SK-N-SH (cell line): ENCODE results near the gene IKZF5. TPM values are rescaled to one million over a fixed set of nuclear protein-coding genes. Genes with fewer than 3 reads are reported as not detected.
A peak's percentile ranks its signal among the peaks of the same experiment; 100 is the strongest.

ENCODE experiments used
- CTCF ChIA-PET: fragments of 300-600, 350-600 bp; formaldehyde crosslinking; extraction: SDS; loops from one replicate; lab custom pipeline; 2021; lab: Yijun Ruan, JAX
- POLR2A ChIA-PET: fragments of 350-600 bp; sonication (Branson Sonifier 250); formaldehyde crosslinking; extraction: SDS; loops from one replicate; lab custom pipeline; 2020; ENCODE audit warnings: antibody characterized with exemption, inconsistent platforms; lab: Yijun Ruan, JAX
- DNase-seq: peaks from one replicate; pipeline ENCODE4 v3.0.0; 2012
- H2AFZ ChIP-seq: fragments of 200-600 bp; sonication (generic); 2 replicates; pipeline ENCODE4 v1.8.1; 2016; ENCODE audit warnings: antibody characterized with exemption, mild to moderate bottlenecking, low read depth
- H3F3A ChIP-seq: fragments of 200-600 bp; sonication (generic); replicated peaks from 2 replicates; pipeline ENCODE3; 2016; ENCODE audit warnings: antibody characterized with exemption, mild to moderate bottlenecking; ENCODE audit not compliant: insufficient read depth
- H3K27ac ChIP-seq, 2 experiments: fragments of 200-500 bp in 1 of 2; fragments of 200-600 bp in 1 of 2; sonication (Bioruptor generic) in 1 of 2; sonication (generic), shearing (Covaris generic) in 1 of 2; 2 replicates each; pipeline versions ENCODE4 v1.5.1 to v1.6.1; 2014 to 2016; ENCODE audit warnings: low read depth in 2 of 2, inconsistent platforms in 1 of 2, low read length in 1 of 2, mild to moderate bottlenecking in 1 of 2, mixed read lengths in 1 of 2
- H3K27me3 ChIP-seq: fragments of 200-600 bp; sonication (generic), shearing (Covaris generic); 2 replicates; pipeline ENCODE4 v1.6.1; 2016; ENCODE audit warnings: mixed run types; ENCODE audit not compliant: insufficient read depth
- H3K36me3 ChIP-seq, 2 experiments: fragments of 200-500 bp in 1 of 2; fragments of 200-600 bp in 1 of 2; sonication (Bioruptor generic) in 1 of 2; sonication (generic) in 1 of 2; replicated peaks in 1 of 2; 2 replicates each; pipeline versions ENCODE3 to v1.5.1; 2014 to 2016; ENCODE audit warnings: low read length in 1 of 2, mild to moderate bottlenecking in 1 of 2; ENCODE audit not compliant: insufficient read depth in 2 of 2, control insufficient read depth in 1 of 2
- H3K4me1 ChIP-seq, 2 experiments: fragments of 200-500 bp in 1 of 2; fragments of 200-600 bp in 1 of 2; sonication (Bioruptor generic) in 1 of 2; sonication (generic), shearing (Covaris generic) in 1 of 2; 2 replicates each; pipeline versions ENCODE4 v1.5.1 to v1.6.1; 2014 to 2016; ENCODE audit warnings: low read depth in 1 of 2, low read length in 1 of 2, mixed run types in 1 of 2; ENCODE audit not compliant: insufficient read depth in 2 of 2, control insufficient read depth in 1 of 2
- H3K4me2 ChIP-seq: fragments of 200-600 bp; sonication (generic), shearing (Covaris generic); 2 replicates; pipeline ENCODE4 v1.6.1; 2017; ENCODE audit warnings: mixed run types
- H3K4me3 ChIP-seq, 2 experiments: fragments of 200-500 bp in 1 of 2; fragments of 200-600 bp in 1 of 2; sonication (Bioruptor generic) in 1 of 2; sonication (generic), shearing (Covaris generic) in 1 of 2; 2 replicates each; pipeline versions ENCODE4 v1.5.1 to v1.8.1; 2014 to 2016; ENCODE audit warnings: low read depth in 2 of 2, inconsistent platforms in 1 of 2, low read length in 1 of 2, mild to moderate bottlenecking in 1 of 2, mixed read lengths in 1 of 2, moderate library complexity in 1 of 2
- H3K79me2 ChIP-seq: fragments of 200-600 bp; sonication (generic); 2 replicates; pipeline ENCODE4 v1.8.1; 2017; ENCODE audit warnings: mild to moderate bottlenecking; ENCODE audit not compliant: insufficient read depth
- H3K9ac ChIP-seq: fragments of 200-600 bp; sonication (generic); 2 replicates; pipeline ENCODE4 v1.6.1; 2017; ENCODE audit warnings: mixed run types
- H3K9me2 ChIP-seq: fragments of 200-600 bp; sonication (generic); 2 replicates; pipeline ENCODE4 v1.6.1; 2017; ENCODE audit warnings: mixed run types
- H3K9me3 ChIP-seq: fragments of 200-600 bp; sonication (generic); 2 replicates; pipeline ENCODE4 v1.6.1; 2017; ENCODE audit warnings: mixed run types, mild to moderate bottlenecking, moderate library complexity
- H4K20me1 ChIP-seq: fragments of 200-600 bp; sonication (generic); 2 replicates; pipeline ENCODE4 v1.6.1; 2017; ENCODE audit warnings: mild to moderate bottlenecking, mixed run types; ENCODE audit not compliant: insufficient read depth
- CHD2 ChIP-seq: fragments of 150-350 bp; IDR thresholded peaks from 2 replicates; pipeline ENCODE4 v1.6.1; 2018; ENCODE audit warnings: low read length; ENCODE audit not compliant: partially characterized antibody
- ELF1 ChIP-seq: IDR thresholded peaks from 2 replicates; pipeline ENCODE4 v1.4.0; 2012
- EZH2phosphoT487 ChIP-seq: fragments of 200-600 bp; sonication (generic); IDR thresholded peaks from 2 replicates; pipeline ENCODE4 v1.6.1; 2017; ENCODE audit warnings: low read depth, mixed run types, mild to moderate bottlenecking, antibody characterized with exemption, moderate library complexity, borderline replicate concordance
- FOSL2 ChIP-seq: IDR thresholded peaks from 2 replicates; pipeline ENCODE4 v1.4.0; 2012; ENCODE audit warnings: low read depth, mild to moderate bottlenecking, moderate library complexity, borderline replicate concordance
- FOXM1 ChIP-seq: IDR thresholded peaks from 2 replicates; pipeline ENCODE4 v1.4.0; 2012; ENCODE audit warnings: low read depth, mild to moderate bottlenecking
- JUND ChIP-seq: IDR thresholded peaks from 2 replicates; pipeline ENCODE4 v1.4.0; 2012
- MXI1 ChIP-seq: IDR thresholded peaks from 2 replicates; pipeline ENCODE4 v1.6.1; 2012; ENCODE audit warnings: mild to moderate bottlenecking, low read depth, low read length, improper control_type of control experiment
- NFIC ChIP-seq: IDR thresholded peaks from 2 replicates; pipeline ENCODE4 v1.4.0; 2012; ENCODE audit warnings: borderline replicate concordance
- NRF1 ChIP-seq: IDR thresholded peaks from 2 replicates; pipeline ENCODE4 v1.6.1; 2012; ENCODE audit warnings: low read depth, mild to moderate bottlenecking, low read length
- RAD21 ChIP-seq: IDR thresholded peaks from 2 replicates; pipeline ENCODE4 v1.6.1; 2012; ENCODE audit warnings: mild to moderate bottlenecking, low read length
- RFX5 ChIP-seq: IDR thresholded peaks from 2 replicates; pipeline ENCODE4 v1.6.1; 2012; ENCODE audit warnings: mild to moderate bottlenecking, improper control_type of control experiment, low read length
- SMC3 ChIP-seq: IDR thresholded peaks from 2 replicates; pipeline ENCODE4 v1.6.1; 2012; ENCODE audit warnings: low read depth, low read length, improper control_type of control experiment
- TCF12 ChIP-seq: IDR thresholded peaks from 2 replicates; pipeline ENCODE4 v1.4.0; 2012
- TEAD4 ChIP-seq: IDR thresholded peaks from 2 replicates; pipeline ENCODE4 v1.4.0; 2012; ENCODE audit warnings: mild to moderate bottlenecking, borderline replicate concordance; ENCODE audit not compliant: insufficient read depth
- YY1 ChIP-seq: IDR thresholded peaks from 2 replicates; pipeline ENCODE4 v1.4.0; 2012; ENCODE audit warnings: low read depth, mild to moderate bottlenecking
- WGBS: methylation state at CpG from one replicate; pipeline ENCODE4 v1.1.6; 2017; ENCODE audit warnings: low lambda C conversion rate; 5-methylcytosine and 5-hydroxymethylcytosine counted together
- polyA plus RNA-seq, 3 experiments: library from polyadenylated mRNA; depleted of rRNA; stranded (reverse); fragments of >200 nt; gene quantifications; 2 replicates each; pipeline ENCODE4 v1.2.3, GENCODE V29; 2012
- TF ChIP-seq, protein P1 (sequence below): fragments of 150-350 bp; IDR thresholded peaks from 2 replicates; pipeline ENCODE4 v1.6.1; 2017; ENCODE audit warnings: antibody characterized with exemption, low read length, low read depth, borderline replicate concordance

The IKZF5 gene
- polyA plus RNA-seq, 1 of the 3 experiments (the other 2 are of a cell fraction), result 2.9 TPM

DNA sequence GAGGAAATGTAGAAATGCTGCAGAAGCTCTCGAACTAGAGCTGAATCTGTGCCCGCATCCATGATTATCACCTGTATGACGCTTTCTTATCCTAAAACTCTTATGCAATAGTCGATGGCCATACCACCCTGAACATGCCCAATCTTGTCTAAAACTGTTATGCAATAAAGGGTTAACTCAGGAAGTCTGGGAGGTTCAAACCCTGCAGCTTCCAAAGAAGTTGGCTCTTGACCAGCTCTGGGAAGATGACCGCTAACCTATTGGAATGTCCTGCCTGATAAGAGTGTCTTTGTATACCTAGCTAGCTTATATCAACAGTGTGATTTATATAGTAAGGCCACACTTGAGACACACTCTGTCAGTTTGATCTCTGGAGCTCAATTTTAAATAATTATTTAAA is 51.1 kb downstream of the IKZF5 start:
- H3K27me3 ChIP-seq, result no peaks in the 10 kb centered on the region
- ChIA-PET CTCF (interaction anchor here (0.7 to 0.9 kb wide), 2 partner anchors 23 to 25 kb away, joined by 3 to 4 read pairs; partner anchors contain the start of gene PSTK), POLR2A (no interaction called here)
- no peak overlapping the region for H3K9ac ChIP-seq
- H3K4me1 ChIP-seq, result peaks cover 0 to 8% of the 10 kb centered on the region in 2 experiments; a peak in 2 of 4 replicates
- H3F3A ChIP-seq, result no peaks in the 10 kb centered on the region
- no peak overlapping the region for H2AFZ ChIP-seq
- H3K4me2 ChIP-seq, result no peak overlapping the region
- H4K20me1 ChIP-seq, result no peaks in the 10 kb centered on the region
- no peak overlapping the region for H3K4me3 ChIP-seq
- no peak for TF ChIP-seq TCF12
- TF ChIP-seq FOXM1, result no peak
- TF ChIP-seq RAD21, result no peak
- TF ChIP-seq JUND, result no peak
- TF ChIP-seq NRF1, result no peak
- no peak for TF ChIP-seq ELF1
- no peak for TF ChIP-seq RFX5
- TF ChIP-seq CHD2, result no peak
- no peak for TF ChIP-seq FOSL2
- TF ChIP-seq YY1, result no peak
- no peak for TF ChIP-seq SMC3
- TF ChIP-seq NFIC, result no peak
- TF ChIP-seq, protein P1, sequence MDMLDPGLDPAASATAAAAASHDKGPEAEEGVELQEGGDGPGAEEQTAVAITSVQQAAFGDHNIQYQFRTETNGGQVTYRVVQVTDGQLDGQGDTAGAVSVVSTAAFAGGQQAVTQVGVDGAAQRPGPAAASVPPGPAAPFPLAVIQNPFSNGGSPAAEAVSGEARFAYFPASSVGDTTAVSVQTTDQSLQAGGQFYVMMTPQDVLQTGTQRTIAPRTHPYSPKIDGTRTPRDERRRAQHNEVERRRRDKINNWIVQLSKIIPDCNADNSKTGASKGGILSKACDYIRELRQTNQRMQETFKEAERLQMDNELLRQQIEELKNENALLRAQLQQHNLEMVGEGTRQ, result no peak
- no peak for TF ChIP-seq MXI1
- H3K27ac ChIP-seq, result no peak overlapping the region
- H3K79me2 ChIP-seq, result peaks cover 14% of the 10 kb centered on the region
- no peaks in the 10 kb centered on the region for H3K36me3 ChIP-seq
- 69% methylated on average over 5 of the region's 5 CpGs for WGBS
- H3K9me2 ChIP-seq, result no peaks in the 10 kb centered on the region
- no peak for DNase-seq
- H3K9me3 ChIP-seq, result no peaks in the 10 kb centered on the region

GRCh38 chr10:122955892-122956291 is 52.7 kb downstream of the IKZF5 start:
- CTCF ChIA-PET, result interaction anchor here (1.0 to 1.4 kb wide), 2 partner anchors 24 to 44 kb away, joined by 3 to 8 read pairs; partner anchors contain the start of gene PSTK
- WGBS, result 93% methylated on average over 1 of the region's 1 CpG

More at GRCh38 chr10:122955892-122956291, 52.7 kb downstream of the IKZF5 start:
- Histone ChIP-seq H3K4me2 (peak overlapping the region; percentile 69; the same call in 1 of the 2 replicates), H3K9me3 (no peaks in the 10 kb centered on the region), H3K27ac (no peak overlapping the region), H2AFZ (no peak overlapping the region), H3K4me1 (peaks cover 0 to 8% of the 10 kb centered on the region in 2 experiments; a peak in 2 of 4 replicates), H3K79me2 (peaks cover 30% of the 10 kb centered on the region), H3K27me3 (no peaks in the 10 kb centered on the region)
- no peak for DNase-seq
- TF ChIP-seq NFIC (no peak), RFX5 (no peak), EZH2phosphoT487 (no peak), MXI1 (no peak), TEAD4 (no peak), CHD2 (no peak), FOSL2 (no peak)
- TF ChIP-seq, protein P1, result no peak
- TF ChIP-seq, all 33 proteins: peak for 0
- Histone ChIP-seq H3K9ac (no peak overlapping the region), H3F3A (no peaks in the 10 kb centered on the region), H3K36me3 (peaks cover 0 to 5% of the 10 kb centered on the region in 2 experiments), H4K20me1 (no peaks in the 10 kb centered on the region), H3K4me3 (no peak overlapping the region), H3K9me2 (no peaks in the 10 kb centered on the region)
- POLR2A ChIA-PET, result no interaction called here
